Mesendoderm (in vitro differentiated cells): ENCODE measurements around the gene DIAPH2.

ENCODE experiments used
- DNase-seq: peaks from one replicate; pipeline ENCODE4 v3.0.0; 2013
- H2AK5ac ChIP-seq: 2 replicates; pipeline ENCODE4 v1.6.1; 2013; ENCODE audit warnings: low read length, inconsistent platforms
- H2BK120ac ChIP-seq: 2 replicates; pipeline ENCODE4 v1.6.1; 2013; ENCODE audit warnings: low read depth, mild to moderate bottlenecking, low read length, moderate library complexity, mixed read lengths
- H2BK15ac ChIP-seq: replicated peaks from 2 replicates; pipeline ENCODE4 v1.6.1; 2013; ENCODE audit warnings: low read depth, mild to moderate bottlenecking, moderate library complexity
- H2BK5ac ChIP-seq: 2 replicates; pipeline ENCODE4 v1.6.1; 2013; ENCODE audit warnings: low read length, inconsistent platforms
- H3K18ac ChIP-seq: 2 replicates; pipeline ENCODE4 v1.6.1; 2013; ENCODE audit warnings: mild to moderate bottlenecking, low read length, mixed read lengths
- H3K23ac ChIP-seq: one replicate; pipeline ENCODE4 v1.6.1; 2013; ENCODE audit warnings: low read length
- H3K27ac ChIP-seq: 2 replicates; pipeline ENCODE4 v1.5.1; 2013; ENCODE audit warnings: low read depth, mild to moderate bottlenecking, inconsistent platforms, low read length, moderate library complexity
- H3K27me3 ChIP-seq: 2 replicates; pipeline ENCODE4 v1.6.1; 2013; ENCODE audit warnings: low read length, control low read depth, mild to moderate bottlenecking, inconsistent platforms; ENCODE audit not compliant: insufficient read depth, poor library complexity
- H3K36me3 ChIP-seq: 2 replicates; pipeline ENCODE4 v1.6.1; 2013; ENCODE audit warnings: low read length, inconsistent platforms; ENCODE audit not compliant: control insufficient read depth, insufficient read depth
- H3K4ac ChIP-seq: one replicate; pipeline ENCODE4 v1.6.1; 2013; ENCODE audit warnings: low read depth, mild to moderate bottlenecking, low read length, moderate library complexity
- H3K4me1 ChIP-seq: 2 replicates; pipeline ENCODE4 v1.6.1; 2013; ENCODE audit warnings: low read depth, low read length, inconsistent platforms; ENCODE audit not compliant: control insufficient read depth
- H3K4me2 ChIP-seq: 2 replicates; pipeline ENCODE4 v1.6.1; 2013; ENCODE audit warnings: low read length
- H3K4me3 ChIP-seq: 2 replicates; pipeline ENCODE4 v1.5.1; 2013; ENCODE audit warnings: mild to moderate bottlenecking, low read length
- H3K56ac ChIP-seq: one replicate; pipeline ENCODE4 v1.6.1; 2013; ENCODE audit warnings: low read length
- H3K79me1 ChIP-seq: 2 replicates; pipeline ENCODE4 v1.6.1; 2013; ENCODE audit warnings: low read length, inconsistent platforms
- H3K79me2 ChIP-seq: 2 replicates; pipeline ENCODE4 v1.6.1; 2013; ENCODE audit warnings: mild to moderate bottlenecking, low read length; ENCODE audit not compliant: control insufficient read depth, insufficient read depth
- H3K9ac ChIP-seq: 2 replicates; pipeline ENCODE4 v1.6.1; 2013; ENCODE audit warnings: low read length, inconsistent platforms
- H4K5ac ChIP-seq: one replicate; pipeline ENCODE4 v1.6.1; 2013; ENCODE audit warnings: low read length
- H4K8ac ChIP-seq: one replicate; pipeline ENCODE4 v1.6.1; 2013; ENCODE audit warnings: low read depth, mild to moderate bottlenecking, control low read depth, low read length, moderate library complexity
- WGBS: extraction: QIAGEN DNeasy Blood & Tissue Kit; methylation state at CpG from one replicate; pipeline ENCODE4 v1.1.7; 2013; ENCODE audit warnings: low lambda C conversion rate, missing lambda C conversion rate; ENCODE audit not compliant: insufficient coverage; ENCODE audit errors: extremely low coverage; 5-methylcytosine and 5-hydroxymethylcytosine counted together

Gene DIAPH2

GRCh38 chrX:97230948-97231347, 546.3 kb downstream of the DIAPH2 start:
- Histone ChIP-seq H3K9ac (no peak overlapping the region), H3K18ac (no peak overlapping the region), H2BK15ac (no peak overlapping the region), H3K4me3 (no peak overlapping the region), H4K8ac (no peak overlapping the region), H3K4ac (no peak overlapping the region), H2BK5ac (no peak overlapping the region), H3K36me3 (no peaks in the 10 kb centered on the region), H3K56ac (no peak overlapping the region), H3K23ac (no peak overlapping the region), H3K27ac (no peak overlapping the region), H2AK5ac (no peak overlapping the region), H2BK120ac (no peak overlapping the region), H4K5ac (no peak overlapping the region), H3K27me3 (no peaks in the 10 kb centered on the region), H3K79me2 (no peaks in the 10 kb centered on the region), H3K4me1 (no peaks in the 10 kb centered on the region), H3K79me1 (no peaks in the 10 kb centered on the region), H3K4me2 (no peak overlapping the region)
- no CpG with 5 or more reads among the region's 3 CpGs for WGBS
- no peak for DNase-seq

- Histone ChIP-seq H2BK5ac (no peak overlapping the region), H2AK5ac (no peak overlapping the region), H3K9ac (no peak overlapping the region), H3K27me3 (no peaks in the 10 kb centered on the region), H4K5ac (no peak overlapping the region), H3K4me3 (no peak overlapping the region), H4K8ac (no peak overlapping the region), H3K79me2 (no peaks in the 10 kb centered on the region), H3K4me2 (no peak overlapping the region), H3K79me1 (no peaks in the 10 kb centered on the region), H2BK120ac (no peak overlapping the region), H3K56ac (no peak overlapping the region), H3K4me1 (no peaks in the 10 kb centered on the region), H2BK15ac (no peak overlapping the region), H3K27ac (no peak overlapping the region), H3K4ac (no peak overlapping the region), H3K18ac (no peak overlapping the region), H3K36me3 (no peaks in the 10 kb centered on the region), H3K23ac (no peak overlapping the region)
- WGBS, result no CpG with 5 or more reads among the region's 3 CpGs
- DNase-seq, result no peak
These were observed 549.9 kb downstream of the DIAPH2 start for GRCh38 chrX:97234471-97235081.

- no peaks in the 10 kb centered on the region for H3K79me1 ChIP-seq
- no peak overlapping the region for H2AK5ac ChIP-seq
- H3K36me3 ChIP-seq, result no peaks in the 10 kb centered on the region
- H3K79me2 ChIP-seq, result no peaks in the 10 kb centered on the region
- no peaks in the 10 kb centered on the region for H3K4me1 ChIP-seq
- no peak overlapping the region for H2BK5ac ChIP-seq
- no peak overlapping the region for H4K5ac ChIP-seq
- H3K4me2 ChIP-seq, result no peak overlapping the region
- no peak overlapping the region for H3K56ac ChIP-seq
- no peak overlapping the region for H3K27ac ChIP-seq
- WGBS, result no CpG with 5 or more reads among the region's 5 CpGs
- no peak overlapping the region for H3K18ac ChIP-seq
- no peak overlapping the region for H3K9ac ChIP-seq
- H2BK15ac ChIP-seq, result no peak overlapping the region
- DNase-seq, result peak; percentile 38
- no peaks in the 10 kb centered on the region for H3K27me3 ChIP-seq
- H3K4me3 ChIP-seq, result no peak overlapping the region
- H3K4ac ChIP-seq, result no peak overlapping the region
- H3K23ac ChIP-seq, result no peak overlapping the region
- no peak overlapping the region for H2BK120ac ChIP-seq
- H4K8ac ChIP-seq, result no peak overlapping the region
These were observed 554.0 kb downstream of the DIAPH2 start for GRCh38 chrX:97238632-97239031.

- H3K27ac ChIP-seq, result no peak overlapping the region
- peaks cover 2% of the 10 kb centered on the region for H3K4me1 ChIP-seq
- no peak overlapping the region for H2AK5ac ChIP-seq
- no peak overlapping the region for H3K4me2 ChIP-seq
- H3K56ac ChIP-seq, result no peak overlapping the region
- H3K27me3 ChIP-seq, result no peaks in the 10 kb centered on the region
- no CpG with 5 or more reads among the region's 3 CpGs for WGBS
- no peak overlapping the region for H3K4me3 ChIP-seq
- no peaks in the 10 kb centered on the region for H3K79me2 ChIP-seq
- no peak overlapping the region for H3K9ac ChIP-seq
- H2BK15ac ChIP-seq, result no peak overlapping the region
- no peak overlapping the region for H4K8ac ChIP-seq
- no peak overlapping the region for H3K4ac ChIP-seq
- no peak overlapping the region for H4K5ac ChIP-seq
- H3K36me3 ChIP-seq, result no peaks in the 10 kb centered on the region
- DNase-seq, result peak; percentile 83
- H3K23ac ChIP-seq, result no peak overlapping the region
- no peaks in the 10 kb centered on the region for H3K79me1 ChIP-seq
- H2BK120ac ChIP-seq, result no peak overlapping the region
- no peak overlapping the region for H3K18ac ChIP-seq
- H2BK5ac ChIP-seq, result no peak overlapping the region
These were observed 567.5 kb downstream of the DIAPH2 start for GRCh38 chrX:97252111-97252510.

- Histone ChIP-seq H4K5ac (no peak overlapping the region), H4K8ac (no peak overlapping the region), H3K4me3 (no peak overlapping the region), H3K4ac (no peak overlapping the region), H3K4me1 (no peaks in the 10 kb centered on the region), H3K79me2 (no peaks in the 10 kb centered on the region), H2BK5ac (no peak overlapping the region), H2BK120ac (no peak overlapping the region), H3K27ac (no peak overlapping the region), H3K4me2 (no peak overlapping the region), H3K36me3 (no peaks in the 10 kb centered on the region), H3K79me1 (no peaks in the 10 kb centered on the region), H2AK5ac (no peak overlapping the region), H3K18ac (no peak overlapping the region), H3K9ac (no peak overlapping the region), H3K27me3 (no peaks in the 10 kb centered on the region), H2BK15ac (no peak overlapping the region), H3K23ac (no peak overlapping the region), H3K56ac (no peak overlapping the region)
- WGBS, result no CpG with 5 or more reads among the region's 5 CpGs
- no peak for DNase-seq
These were observed 576.0 kb downstream of the DIAPH2 start for GRCh38 chrX:97260679-97261078.
